KMS-11 (cell line): ENCODE data around the gene P3H4.

Source experiments
- H2AFZ ChIP-seq: fragments of 200-600 bp; sonication (generic); 2 replicates; pipeline ENCODE4 v1.6.1; 2016; ENCODE audit warnings: antibody characterized with exemption, mixed run types, low read depth
- H3K27ac ChIP-seq: fragments of 200-600 bp; sonication (generic); 2 replicates; pipeline ENCODE4 v1.6.1; 2016; ENCODE audit warnings: mild to moderate bottlenecking, mixed run types
- H3K27me3 ChIP-seq: fragments of 200-600 bp; sonication (generic); 2 replicates; pipeline ENCODE4 v1.6.1; 2017; ENCODE audit warnings: mild to moderate bottlenecking, low read depth, mixed run types, moderate library complexity; ENCODE audit not compliant: insufficient read depth
- H3K36me3 ChIP-seq: fragments of 200-600 bp; sonication (generic); 2 replicates; pipeline ENCODE4 v1.6.1; 2017; ENCODE audit warnings: mild to moderate bottlenecking, mixed run types; ENCODE audit not compliant: insufficient read depth
- H3K4me1 ChIP-seq: fragments of 200-600 bp; sonication (generic); 2 replicates; pipeline ENCODE4 v1.6.1; 2016; ENCODE audit warnings: mild to moderate bottlenecking, low read depth, mixed run types; ENCODE audit not compliant: poor library complexity, severe bottlenecking
- H3K4me2 ChIP-seq: fragments of 200-600 bp; sonication (generic); 2 replicates; pipeline ENCODE4 v1.7.0; 2016; ENCODE audit warnings: mild to moderate bottlenecking, mixed run types
- H3K4me3 ChIP-seq: fragments of 200-600 bp; sonication (generic); IDR thresholded peaks from 2 replicates; pipeline ENCODE4 v1.6.1; 2017; ENCODE audit warnings: low read depth, low read length, mixed read lengths; ENCODE audit not compliant: insufficient read depth
- H3K79me2 ChIP-seq: fragments of 200-600 bp; sonication (generic); 2 replicates; pipeline ENCODE4 v1.6.1; 2016; ENCODE audit warnings: low read depth, mixed run types; ENCODE audit not compliant: insufficient read depth
- H3K9ac ChIP-seq: fragments of 200-600 bp; sonication (generic); 2 replicates; pipeline ENCODE4 v1.6.1; 2016; ENCODE audit warnings: mild to moderate bottlenecking, mixed run types
- H4K20me1 ChIP-seq: fragments of 200-600 bp; sonication (generic); 2 replicates; pipeline ENCODE4 v1.6.1; 2016; ENCODE audit warnings: mild to moderate bottlenecking, mixed run types; ENCODE audit not compliant: insufficient read depth
- TF ChIP-seq, protein P1 (sequence below): fragments of 200-600 bp; sonication (generic); conservative IDR thresholded peaks from 2 replicates; pipeline ENCODE4 v1.6.1; 2017; ENCODE audit warnings: low read depth, mild to moderate bottlenecking, antibody characterized with exemption, low read length, moderate library complexity, mixed read lengths

Gene P3H4

DNA sequence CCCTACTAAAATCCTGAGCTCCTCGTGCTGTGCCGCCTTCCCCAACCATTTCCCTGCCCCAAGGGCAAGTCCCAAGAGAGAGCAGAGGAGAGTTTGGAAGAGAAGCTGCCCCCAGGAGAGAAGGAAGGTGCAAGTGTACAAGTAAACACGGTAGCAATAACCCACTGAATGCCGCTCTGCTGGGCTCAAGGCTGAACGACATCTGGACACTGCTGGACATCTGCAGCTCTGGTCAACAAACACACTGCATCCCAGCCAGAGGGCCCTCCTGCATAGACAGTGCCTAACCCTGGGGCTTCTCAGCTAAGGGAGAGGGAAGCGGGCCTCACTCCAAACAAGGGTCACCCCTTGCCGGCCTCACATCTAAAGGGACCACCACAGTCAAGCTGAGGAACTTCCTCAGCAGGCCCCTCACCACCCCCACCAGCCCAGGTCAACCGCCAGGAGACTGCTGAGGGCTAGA lies 38.0 kb downstream of the P3H4 start:
- H3K27ac ChIP-seq = no peak overlapping the region
- no peaks in the 10 kb centered on the region for H3K36me3 ChIP-seq
- peaks cover 14% of the 10 kb centered on the region for H3K4me1 ChIP-seq

DNA sequence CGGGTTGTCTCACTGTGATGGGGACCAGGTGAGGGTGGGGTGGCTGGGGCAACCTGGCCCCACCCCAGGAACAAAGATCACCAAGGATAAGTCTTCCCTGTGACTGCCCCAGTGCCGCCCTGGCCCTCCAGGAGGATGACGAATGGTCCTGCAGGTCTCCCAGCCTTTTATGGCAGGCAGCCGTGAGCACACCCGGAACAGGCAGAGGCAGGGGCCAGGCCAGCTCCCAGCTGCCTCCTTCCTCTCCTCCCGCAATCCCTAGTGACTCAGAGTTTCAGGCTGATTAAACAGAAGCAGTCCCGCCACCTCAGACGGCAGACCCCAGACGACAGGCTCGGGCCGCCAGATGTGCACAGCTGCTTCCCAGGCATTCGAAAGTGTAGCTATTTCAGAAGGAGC lies 38.6 kb downstream of the P3H4 start:
- H2AFZ ChIP-seq = no peak overlapping the region
- H3K36me3 ChIP-seq = no peaks in the 10 kb centered on the region
- TF ChIP-seq, protein P1, sequence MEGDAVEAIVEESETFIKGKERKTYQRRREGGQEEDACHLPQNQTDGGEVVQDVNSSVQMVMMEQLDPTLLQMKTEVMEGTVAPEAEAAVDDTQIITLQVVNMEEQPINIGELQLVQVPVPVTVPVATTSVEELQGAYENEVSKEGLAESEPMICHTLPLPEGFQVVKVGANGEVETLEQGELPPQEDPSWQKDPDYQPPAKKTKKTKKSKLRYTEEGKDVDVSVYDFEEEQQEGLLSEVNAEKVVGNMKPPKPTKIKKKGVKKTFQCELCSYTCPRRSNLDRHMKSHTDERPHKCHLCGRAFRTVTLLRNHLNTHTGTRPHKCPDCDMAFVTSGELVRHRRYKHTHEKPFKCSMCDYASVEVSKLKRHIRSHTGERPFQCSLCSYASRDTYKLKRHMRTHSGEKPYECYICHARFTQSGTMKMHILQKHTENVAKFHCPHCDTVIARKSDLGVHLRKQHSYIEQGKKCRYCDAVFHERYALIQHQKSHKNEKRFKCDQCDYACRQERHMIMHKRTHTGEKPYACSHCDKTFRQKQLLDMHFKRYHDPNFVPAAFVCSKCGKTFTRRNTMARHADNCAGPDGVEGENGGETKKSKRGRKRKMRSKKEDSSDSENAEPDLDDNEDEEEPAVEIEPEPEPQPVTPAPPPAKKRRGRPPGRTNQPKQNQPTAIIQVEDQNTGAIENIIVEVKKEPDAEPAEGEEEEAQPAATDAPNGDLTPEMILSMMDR = no peak
- H3K4me2 ChIP-seq = no peak overlapping the region
- peaks cover 7% of the 10 kb centered on the region; the same call in 1 of the 2 replicates for H3K79me2 ChIP-seq
- H3K27ac ChIP-seq = no peak overlapping the region
- H3K4me3 ChIP-seq = no peak overlapping the region
- H3K4me1 ChIP-seq = peaks cover 14% of the 10 kb centered on the region
- H4K20me1 ChIP-seq = no peaks in the 10 kb centered on the region
- no peak overlapping the region for H3K9ac ChIP-seq
- H3K27me3 ChIP-seq = no peaks in the 10 kb centered on the region

More for the DNA sequence above, 38.0 kb downstream of the P3H4 start:
- H2AFZ ChIP-seq = no peak overlapping the region
- no peak overlapping the region for H3K4me2 ChIP-seq
- H3K79me2 ChIP-seq = peaks cover 7% of the 10 kb centered on the region; the same call in 1 of the 2 replicates
- H4K20me1 ChIP-seq = no peaks in the 10 kb centered on the region
- TF ChIP-seq, protein P1 = no peak
- H3K9ac ChIP-seq = no peak overlapping the region
- H3K4me3 ChIP-seq = no peak overlapping the region
- no peaks in the 10 kb centered on the region for H3K27me3 ChIP-seq

DNA sequence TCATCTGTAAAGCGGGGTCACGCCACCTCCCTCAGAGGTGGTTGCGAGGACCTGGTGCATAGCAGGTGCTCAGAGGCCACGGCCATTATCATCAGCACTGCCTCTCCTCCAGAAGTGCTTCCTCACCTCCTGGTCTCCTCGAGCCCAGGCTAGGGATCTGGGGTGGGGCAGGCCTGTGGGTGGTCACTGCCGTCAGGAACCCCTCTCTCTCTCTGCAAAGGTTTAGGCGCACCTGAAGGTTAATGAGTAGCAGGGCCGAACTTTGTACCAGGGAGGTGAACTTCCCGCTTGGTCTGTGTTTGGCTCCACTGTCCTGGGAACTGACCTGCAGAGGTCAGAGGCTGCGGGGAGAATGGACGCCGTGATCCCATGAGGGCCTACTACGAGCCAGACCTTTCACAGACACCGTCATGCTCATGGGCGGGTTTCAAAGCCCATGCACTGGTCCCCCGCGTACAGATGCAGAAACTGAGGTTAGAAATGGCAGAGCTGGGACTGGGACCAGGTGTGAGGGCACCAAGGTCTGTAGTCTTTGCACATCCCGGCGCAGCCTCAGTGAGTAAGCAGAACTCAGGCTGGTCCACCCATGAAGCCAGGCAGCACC lies 39.1 kb downstream of the P3H4 start:
- no peak overlapping the region for H2AFZ ChIP-seq
- H3K4me1 ChIP-seq = peaks cover 14% of the 10 kb centered on the region

DNA sequence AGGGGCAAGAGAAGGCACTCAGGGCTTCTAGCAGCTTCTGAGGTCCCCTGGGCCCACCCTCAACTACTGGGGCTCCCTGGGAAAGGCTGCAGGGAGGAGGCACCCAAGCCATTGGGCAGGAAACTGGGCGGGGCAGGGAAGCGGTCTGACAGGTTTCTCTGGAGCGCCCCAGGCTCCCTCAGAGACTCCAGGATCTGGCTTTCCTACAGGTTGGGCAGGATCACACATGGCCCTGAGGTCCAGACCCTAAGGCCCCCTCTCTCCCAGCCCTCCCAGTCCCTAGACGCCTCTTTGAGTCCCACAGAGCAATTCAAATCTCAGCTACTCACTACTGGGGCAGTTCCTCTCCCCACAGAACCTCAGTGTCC lies 39.5 kb downstream of the P3H4 start:
- H4K20me1 ChIP-seq = no peaks in the 10 kb centered on the region
- no peaks in the 10 kb centered on the region for H3K27me3 ChIP-seq
- no peak overlapping the region for H3K4me3 ChIP-seq
- peaks cover 7% of the 10 kb centered on the region; the same call in 1 of the 2 replicates for H3K79me2 ChIP-seq
- no peak overlapping the region for H3K27ac ChIP-seq
- H3K9ac ChIP-seq = no peak overlapping the region
- peaks cover 14% of the 10 kb centered on the region for H3K4me1 ChIP-seq
- TF ChIP-seq, protein P1 = no peak
- H3K36me3 ChIP-seq = no peaks in the 10 kb centered on the region
- no peak overlapping the region for H2AFZ ChIP-seq
- H3K4me2 ChIP-seq = no peak overlapping the region

More for the DNA sequence above, 39.1 kb downstream of the P3H4 start:
- Histone ChIP-seq H3K4me3 (no peak overlapping the region), H3K27me3 (no peaks in the 10 kb centered on the region), H3K79me2 (peaks cover 7% of the 10 kb centered on the region; the same call in 1 of the 2 replicates), H3K4me2 (no peak overlapping the region), H3K9ac (no peak overlapping the region), H3K36me3 (no peaks in the 10 kb centered on the region), H4K20me1 (no peaks in the 10 kb centered on the region), H3K27ac (no peak overlapping the region)
- TF ChIP-seq, protein P1 = no peak
